Epidermal melanocyte (primary cell): ENCODE results near the gene PPAN.
A peak's percentile ranks its signal among the peaks of the same experiment; 100 is the strongest.

Source experiments
- DNase-seq: peaks from one replicate; pipeline ENCODE4 v3.0.0; 2011; ENCODE audit warnings: low spot score; ENCODE audit not compliant: insufficient read length

PPAN gene

GRCh38 chr19:10106100-10106936 is at the start of gene PPAN:
Gene PPAN (plus strand): TSS chr19:10106362. CDS start chr19:10106395, 33 bp downstream.
- peak; percentile 100 for DNase-seq

GRCh38 chr19:10061717-10062310 is 44.3 kb upstream of the PPAN start:
- no peak for DNase-seq

- DNase-seq = no peak
Observed at GRCh38 chr19:10068205-10068604, 38.0 kb upstream of the PPAN start.

GRCh38 chr19:10069046-10069445 is 37.1 kb upstream of the PPAN start:
- DNase-seq = no peak

GRCh38 chr19:10070730-10071446 is 35.3 kb upstream of the PPAN start:
- no peak for DNase-seq

- DNase-seq = no peak
Observed at GRCh38 chr19:10074153-10074552, 32.0 kb upstream of the PPAN start.

GRCh38 chr19:10076535-10076934 is 29.6 kb upstream of the PPAN start:
- no peak for DNase-seq

GRCh38 chr19:10078329-10078728 is 27.8 kb upstream of the PPAN start:
- no peak for DNase-seq

- DNase-seq = no peak
Observed at GRCh38 chr19:10079031-10079453, 27.1 kb upstream of the PPAN start.

- DNase-seq = no peak
Observed at GRCh38 chr19:10083911-10084310, 22.3 kb upstream of the PPAN start.

- DNase-seq = no peak
Observed at GRCh38 chr19:10084803-10085202, 21.4 kb upstream of the PPAN start.

GRCh38 chr19:10085641-10086590 is 20.2 kb upstream of the PPAN start, which contains the start of gene SHFL:
Gene SHFL (plus strand): TSS chr19:10086317. CDS start chr19:10086428, 111 bp downstream.
- DNase-seq = peak; percentile 64

- no peak for DNase-seq
Observed at GRCh38 chr19:10086591-10087192, 19.5 kb upstream of the PPAN start.

- DNase-seq = no peak
Observed at GRCh38 chr19:10087296-10088061, 18.7 kb upstream of the PPAN start.

- no peak for DNase-seq
Observed at GRCh38 chr19:10088949-10089554, 17.1 kb upstream of the PPAN start.

- DNase-seq = no peak
Observed at GRCh38 chr19:10089801-10090375, 16.3 kb upstream of the PPAN start.

- no peak for DNase-seq
Observed at GRCh38 chr19:10091370-10091687, 14.8 kb upstream of the PPAN start.

- DNase-seq = no peak
Observed at GRCh38 chr19:10091895-10092641, 14.1 kb upstream of the PPAN start.
